PC-9 (cell line): Measurements from ENCODE around the gene OR5AS1.

Experiments used
- CTCF ChIP-seq: fragments of 200-600 bp; sonication (generic); conservative IDR thresholded peaks from 2 replicates; pipeline ENCODE4 v1.6.1; 2017; ENCODE audit warnings: mixed run types, antibody characterized with exemption, mild to moderate bottlenecking, moderate library complexity
- EZH2 ChIP-seq: fragments of 200-600 bp; sonication (generic); IDR thresholded peaks from 2 replicates; pipeline ENCODE4 v1.8.0; 2017; ENCODE audit warnings: antibody characterized with exemption, low read depth

DNA sequence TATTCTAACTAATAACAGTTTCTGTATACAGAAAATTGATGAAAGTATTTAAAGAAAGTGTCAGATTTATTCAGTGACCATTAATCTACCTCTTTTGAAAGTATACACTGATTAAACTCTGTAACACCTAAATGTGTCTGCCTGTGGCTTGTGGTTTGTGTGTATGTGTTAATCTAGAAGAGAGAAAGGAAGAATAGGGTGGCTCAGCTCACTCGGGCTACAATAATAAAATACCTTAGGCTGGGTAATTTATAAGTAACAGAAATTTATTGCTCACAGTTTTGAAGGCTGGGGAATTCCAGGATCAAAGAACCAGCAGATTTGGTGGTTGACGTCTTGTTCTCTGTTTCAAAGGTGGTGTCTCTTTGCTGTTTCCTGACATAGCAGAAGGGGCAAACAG, 13.6 kb upstream of the OR5AS1 start:
- TF ChIP-seq CTCF (no peak), EZH2 (no peak)
